GM21825 (cell line): ENCODE measurements around the gene CRNKL1.

Source experiments
- ATAC-seq: cut with Tn5 transposase; IDR thresholded peaks from one replicate; pipeline ENCODE4 v1.9.1; 2021; ENCODE audit warnings: mild to moderate bottlenecking, moderate library complexity; ENCODE audit not compliant: unreplicated experiment

CRNKL1 gene

DNA sequence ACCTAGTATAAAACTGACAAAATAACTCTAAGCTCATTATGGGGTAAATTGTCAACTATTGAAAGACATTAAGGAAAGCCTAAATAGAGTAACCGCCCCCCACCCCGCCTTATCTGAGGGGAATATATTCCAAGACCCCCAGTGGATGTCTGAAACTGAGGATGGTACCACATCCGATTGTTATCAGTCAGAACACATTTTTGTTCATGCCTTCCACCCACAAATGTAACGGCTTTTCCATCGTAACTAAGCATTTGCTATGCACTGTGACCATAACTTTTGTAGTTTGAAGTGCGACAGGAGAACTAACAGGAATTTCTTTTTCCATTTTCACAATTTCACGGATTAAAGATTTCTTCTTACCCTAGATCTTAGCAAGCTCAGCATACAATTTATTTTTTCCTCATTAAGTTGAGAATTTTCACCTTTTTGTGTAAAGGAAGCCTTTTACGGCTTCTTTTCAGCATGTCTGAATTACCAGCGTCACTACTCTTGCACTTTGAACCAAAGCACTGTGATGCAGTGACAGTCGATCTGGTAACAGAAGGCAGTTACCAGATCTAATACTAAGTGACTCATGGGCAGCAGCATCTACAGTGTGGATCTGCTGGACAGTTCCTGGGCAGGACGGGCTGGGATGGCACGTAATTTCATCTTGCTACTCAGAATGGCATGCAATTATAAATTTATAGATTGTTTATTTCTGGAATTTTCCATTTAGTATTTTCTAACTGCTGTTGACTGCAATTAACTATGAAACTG, 11.9 kb upstream of the CRNKL1 start:
- no peak for ATAC-seq

DNA sequence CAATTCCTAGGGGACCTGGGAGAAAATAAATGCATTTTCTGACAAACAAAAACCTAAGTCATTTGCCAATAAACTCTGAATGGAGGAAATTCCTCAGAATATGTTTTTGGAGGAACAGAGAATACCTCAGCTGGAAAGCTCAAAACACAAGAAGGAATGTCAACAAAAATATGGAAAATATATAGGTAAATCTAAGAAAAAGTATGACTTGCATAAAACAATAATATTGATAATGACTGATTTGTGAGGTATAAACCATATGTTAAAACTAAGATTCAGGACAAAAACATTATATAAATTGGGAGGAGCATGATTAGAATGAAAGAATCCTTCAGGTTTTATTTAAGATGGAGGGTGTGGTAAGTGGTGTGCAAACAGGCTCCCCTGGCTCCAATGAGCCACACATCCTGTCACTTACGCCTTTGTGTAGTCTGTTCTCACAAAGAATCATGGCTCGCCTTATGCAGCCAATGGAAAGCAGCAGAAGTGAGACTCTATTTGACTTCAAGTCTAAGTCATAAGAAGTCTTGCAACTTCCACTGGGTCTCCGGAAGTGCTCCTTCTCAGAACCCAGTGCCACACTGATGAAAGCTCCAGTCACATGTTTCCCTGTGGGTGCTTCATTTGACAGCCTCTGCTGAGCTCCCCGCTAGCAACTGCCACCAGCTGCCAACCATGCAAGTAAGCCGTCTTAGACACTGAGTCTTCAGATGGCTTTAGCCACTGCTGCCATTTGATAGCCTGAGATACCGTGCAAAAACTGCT, 8.2 kb upstream of the CRNKL1 start:
- no peak for ATAC-seq

DNA sequence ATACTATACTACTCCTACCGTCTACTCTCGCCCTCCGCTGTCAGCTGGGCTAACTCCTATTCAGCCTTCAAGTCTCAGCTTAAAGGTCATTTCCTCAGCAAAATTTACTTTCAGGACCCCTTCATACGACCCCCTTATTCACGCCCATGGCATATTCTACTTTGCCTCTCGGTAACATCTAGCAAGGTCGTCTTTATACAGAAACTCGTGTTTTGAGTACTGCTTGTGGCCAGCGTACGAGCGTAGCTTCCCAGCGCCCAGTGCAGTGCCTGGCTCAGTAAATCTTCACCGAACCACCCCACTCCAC, 546 bp downstream of the CRNKL1 start:
- peak; percentile 8 for ATAC-seq

DNA sequence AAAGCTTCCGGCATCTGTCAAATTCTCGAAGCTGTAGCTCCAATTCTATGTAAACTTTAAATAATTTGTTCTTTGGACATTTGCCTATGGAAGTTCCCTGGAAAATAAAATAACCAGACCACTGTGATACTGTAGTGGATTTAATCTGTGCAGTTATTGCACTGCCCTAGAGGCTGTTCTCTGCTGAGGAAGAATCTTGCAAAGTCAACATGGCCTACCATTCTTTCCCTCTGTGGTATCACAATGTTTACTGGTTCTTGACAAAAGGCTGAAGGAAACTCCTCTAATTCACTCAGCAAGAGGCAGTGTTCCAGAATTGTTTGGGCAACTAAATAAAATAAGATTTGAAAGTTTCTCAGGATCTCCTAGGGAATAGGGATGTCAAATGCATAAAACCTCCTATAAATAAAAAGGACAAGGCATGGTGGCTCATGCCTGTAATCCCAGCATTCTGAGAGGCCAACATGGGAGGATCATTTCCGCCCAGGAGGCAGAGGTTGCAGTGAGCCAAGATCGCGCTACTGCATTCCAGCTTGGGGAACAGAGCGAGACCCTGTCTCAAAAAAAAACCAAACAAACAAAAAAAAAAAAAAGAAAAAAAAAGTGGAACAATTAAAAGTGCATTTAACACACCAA, 12.4 kb downstream of the CRNKL1 start:
- ATAC-seq: no peak

DNA sequence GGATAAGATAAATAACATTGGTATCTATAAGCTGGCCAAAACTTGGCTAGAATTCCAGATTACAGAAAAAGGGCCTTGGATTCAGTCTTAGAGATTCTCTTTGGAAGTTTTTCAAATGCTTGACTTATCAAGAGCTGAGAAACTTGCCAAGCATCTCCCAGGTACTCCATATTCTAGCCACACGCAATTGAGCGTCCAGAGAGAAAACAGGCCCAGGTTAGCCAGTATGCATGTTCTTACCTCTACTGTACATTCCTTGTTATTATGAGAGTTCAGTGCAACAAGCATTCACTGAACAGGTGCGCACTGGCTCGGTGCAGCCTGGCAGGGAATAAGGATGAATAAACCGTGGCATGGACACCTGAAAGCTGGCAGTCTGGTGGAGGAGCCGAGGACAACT, 13.7 kb downstream of the CRNKL1 start:
- ATAC-seq: no peak

DNA sequence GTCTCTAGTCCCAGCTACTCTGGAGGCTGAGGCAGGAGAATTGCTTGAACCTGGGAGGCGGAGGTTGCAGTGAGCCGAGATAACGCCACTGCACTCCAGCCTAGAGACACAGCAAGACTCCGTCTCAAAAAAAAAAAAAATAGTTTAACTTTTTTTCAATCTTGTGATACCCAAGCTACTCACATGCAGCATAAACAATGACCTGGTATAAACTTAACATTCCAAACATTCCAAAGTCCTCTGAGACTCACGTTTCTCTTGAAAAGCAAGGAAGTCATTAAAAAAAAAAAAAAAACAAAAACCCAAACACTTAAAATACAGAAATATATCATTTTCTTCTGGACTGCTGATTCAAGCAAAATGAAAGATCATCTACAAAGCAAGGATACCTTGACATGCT, 14.3 kb downstream of the CRNKL1 start:
- ATAC-seq: no peak

DNA sequence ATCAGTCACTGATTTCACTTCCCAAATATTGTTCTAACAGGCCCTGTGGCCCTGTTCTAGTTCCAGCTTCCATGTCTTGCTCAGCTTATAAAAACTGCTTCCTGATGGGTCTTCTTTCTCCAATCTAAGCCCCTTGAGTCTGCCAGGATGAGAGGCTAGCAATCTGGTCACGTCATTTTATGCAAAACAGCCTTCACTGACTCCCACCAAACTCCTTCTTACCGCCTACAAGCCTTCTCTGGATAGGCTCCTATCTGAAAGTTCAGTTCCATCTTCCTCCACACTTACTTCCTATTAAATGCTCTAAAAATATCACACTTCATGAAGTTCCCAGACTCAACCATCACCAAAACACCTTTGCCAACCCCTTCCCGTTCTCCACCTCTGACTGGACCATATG, 15.5 kb downstream of the CRNKL1 start:
- ATAC-seq: no peak

DNA sequence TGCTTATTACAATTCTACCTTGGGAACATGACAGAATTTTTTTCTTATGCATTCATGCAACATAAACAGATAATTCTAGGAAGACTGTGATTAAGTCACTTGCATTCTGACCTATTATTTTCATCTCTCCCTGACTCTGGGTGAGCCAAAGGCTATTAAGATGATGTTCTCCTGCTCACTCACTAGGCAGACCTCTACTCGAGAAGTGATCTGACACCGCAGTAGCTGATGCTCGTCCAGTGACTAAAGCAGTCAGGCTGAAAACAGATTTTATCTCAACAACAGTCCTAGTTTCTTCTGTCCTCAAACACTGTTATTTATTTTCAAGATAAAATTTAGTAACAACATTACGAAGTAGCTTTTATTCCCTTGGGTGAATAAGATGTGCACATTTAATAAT, 17.8 kb downstream of the CRNKL1 start:
- ATAC-seq: no peak

DNA sequence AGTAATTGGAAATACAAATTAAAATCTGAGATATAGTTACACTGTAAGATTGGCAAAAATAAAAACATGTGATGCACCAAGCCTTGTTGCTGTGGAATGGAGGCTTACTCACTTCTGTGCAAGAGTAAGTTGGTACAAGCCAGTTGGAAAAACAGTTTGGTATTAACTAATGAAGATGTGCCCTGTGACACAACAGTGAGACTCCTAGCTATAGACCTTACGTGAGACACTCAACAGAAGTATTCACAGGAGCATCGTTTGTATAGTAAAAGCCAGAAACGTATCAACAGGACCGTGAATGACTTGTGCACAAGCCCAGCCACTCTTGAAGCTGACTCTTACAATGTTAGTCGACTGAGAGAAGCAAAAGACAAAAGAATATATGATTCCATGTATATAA, 20.5 kb downstream of the CRNKL1 start:
- no peak for ATAC-seq

DNA sequence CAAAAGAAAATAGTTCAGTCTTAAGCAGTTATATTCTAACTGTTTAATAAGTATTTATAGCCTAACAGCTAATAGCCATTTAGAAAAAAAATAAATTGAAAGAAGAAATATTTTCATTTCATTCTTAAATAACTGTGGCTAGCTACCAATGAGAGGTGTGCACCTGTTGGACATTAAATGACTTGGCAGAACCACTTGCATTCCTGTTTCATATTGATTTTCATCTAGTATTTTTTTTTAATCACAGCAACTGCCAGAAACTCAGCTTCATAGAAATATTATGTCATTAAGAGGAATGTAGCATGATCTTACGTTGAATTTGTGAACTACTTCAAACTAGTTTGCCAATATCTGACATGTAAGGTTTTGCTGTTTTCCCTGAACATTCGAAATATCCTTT, 25.0 kb downstream of the CRNKL1 start:
- no peak for ATAC-seq

DNA sequence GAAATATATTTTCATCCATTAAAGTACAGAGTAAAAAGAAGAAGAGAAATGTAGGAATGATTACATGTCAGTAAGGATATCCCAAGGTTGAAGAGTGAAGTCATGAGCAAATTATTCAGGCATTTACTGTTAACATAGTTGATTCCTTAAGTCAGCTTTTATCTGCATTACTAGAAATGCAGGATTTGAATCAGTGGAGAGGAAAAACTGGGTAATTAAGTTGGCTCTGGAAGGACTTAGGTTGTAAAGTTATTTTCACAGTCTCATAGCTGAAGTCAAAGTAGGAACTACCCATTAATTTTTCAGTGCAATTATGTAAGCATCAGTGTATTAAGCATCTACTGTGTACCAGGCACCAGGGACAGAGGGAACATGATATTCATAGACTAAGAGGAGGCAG, 27.3 kb downstream of the CRNKL1 start:
- ATAC-seq: no peak

DNA sequence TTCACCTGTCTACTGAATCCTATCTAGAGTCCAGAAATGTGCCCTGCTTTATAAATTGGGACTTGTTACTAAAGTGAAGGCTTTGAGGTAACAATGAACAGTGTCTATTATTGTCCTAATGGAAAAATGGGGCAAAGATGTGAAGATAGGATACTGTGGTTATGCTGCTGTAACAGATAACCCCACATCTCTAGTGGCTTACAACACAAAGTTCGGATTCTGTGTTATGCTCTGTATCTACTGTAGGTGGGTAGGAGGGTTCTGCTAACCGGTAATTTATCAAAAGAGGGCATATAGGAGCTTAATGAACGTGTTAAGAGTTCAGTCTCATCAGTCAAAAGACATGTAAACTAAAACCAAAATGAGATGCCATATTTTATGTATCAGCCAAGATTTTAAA, 28.9 kb downstream of the CRNKL1 start:
- ATAC-seq: no peak

DNA sequence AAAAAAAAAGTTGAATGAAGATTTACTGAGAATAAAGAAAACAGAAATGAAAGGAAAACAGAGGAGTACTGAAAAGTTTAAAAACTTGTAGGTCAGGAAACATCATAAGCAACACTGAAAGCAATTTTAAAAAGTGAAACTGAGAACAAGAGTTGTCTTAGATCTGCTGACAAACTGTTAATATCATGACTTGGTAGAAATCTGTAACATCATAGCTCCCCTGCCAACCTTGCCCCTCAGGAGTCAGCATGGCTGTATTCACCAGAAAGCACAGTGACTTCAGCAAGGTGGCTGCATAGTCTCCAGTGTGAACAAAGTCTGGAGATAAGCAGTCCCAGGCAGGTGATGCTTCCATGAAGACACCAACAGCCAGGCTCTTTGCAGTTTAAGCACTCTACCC, 29.8 kb downstream of the CRNKL1 start:
- peak; percentile 65 for ATAC-seq

DNA sequence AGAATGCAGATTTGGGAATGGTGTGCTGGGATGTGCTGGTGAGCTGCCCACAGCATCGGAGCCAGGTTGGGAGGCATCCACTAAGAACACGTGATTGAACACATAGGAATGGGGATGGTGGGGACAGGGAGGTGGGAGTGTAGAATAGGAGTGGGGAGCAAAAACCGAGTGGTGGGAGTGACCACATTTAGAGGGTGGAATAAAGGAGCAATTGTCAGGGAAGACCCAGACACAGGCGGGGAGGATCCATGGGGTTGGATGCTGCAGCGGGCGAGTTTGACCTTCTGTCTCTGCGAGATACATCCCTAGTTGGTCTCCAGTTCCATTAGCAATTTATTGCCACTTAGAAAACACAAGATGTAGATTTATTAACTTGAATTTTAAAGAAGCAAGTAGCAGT, 30.4 kb downstream of the CRNKL1 start:
- ATAC-seq: no peak

DNA sequence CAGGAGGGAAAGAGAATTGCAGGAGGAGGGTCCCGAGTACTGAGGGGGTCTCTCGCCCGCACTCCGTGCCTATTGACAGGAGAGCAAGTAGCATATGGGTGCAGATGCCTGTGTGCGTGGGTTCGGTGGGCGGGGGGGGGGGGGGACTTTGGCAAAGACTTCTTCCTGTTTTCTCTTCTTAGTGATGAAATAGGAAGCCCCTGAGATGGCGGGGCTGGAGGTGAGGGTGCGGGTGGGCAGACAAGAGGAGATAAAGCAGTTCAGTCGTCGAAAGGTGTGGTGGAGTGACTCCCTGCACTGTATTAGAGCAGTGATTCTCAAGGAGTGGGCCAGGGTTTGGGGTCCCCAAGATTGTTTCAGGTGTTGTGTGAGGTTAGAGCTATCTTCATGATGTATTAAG, 31.4 kb downstream of the CRNKL1 start:
- ATAC-seq: no peak

DNA sequence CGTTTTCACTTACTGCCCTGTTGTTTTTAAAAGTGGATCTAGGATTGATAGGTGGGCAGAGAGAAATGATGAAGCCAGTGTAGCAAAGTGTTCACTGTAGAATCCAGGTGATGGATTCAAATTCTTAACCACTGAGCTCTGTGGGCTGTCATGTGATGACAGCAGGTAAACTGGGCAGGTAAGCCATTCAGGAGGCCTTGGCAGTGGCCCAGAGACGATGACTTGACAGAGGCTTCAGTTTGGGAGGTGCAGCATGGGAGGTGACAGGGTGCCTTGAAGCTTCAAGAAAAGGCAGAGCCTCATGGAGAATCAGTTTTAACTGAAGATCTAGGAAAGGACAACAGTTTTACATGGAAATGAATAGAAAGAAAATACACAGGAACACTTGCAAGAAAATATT, 33.1 kb downstream of the CRNKL1 start:
- no peak for ATAC-seq

DNA sequence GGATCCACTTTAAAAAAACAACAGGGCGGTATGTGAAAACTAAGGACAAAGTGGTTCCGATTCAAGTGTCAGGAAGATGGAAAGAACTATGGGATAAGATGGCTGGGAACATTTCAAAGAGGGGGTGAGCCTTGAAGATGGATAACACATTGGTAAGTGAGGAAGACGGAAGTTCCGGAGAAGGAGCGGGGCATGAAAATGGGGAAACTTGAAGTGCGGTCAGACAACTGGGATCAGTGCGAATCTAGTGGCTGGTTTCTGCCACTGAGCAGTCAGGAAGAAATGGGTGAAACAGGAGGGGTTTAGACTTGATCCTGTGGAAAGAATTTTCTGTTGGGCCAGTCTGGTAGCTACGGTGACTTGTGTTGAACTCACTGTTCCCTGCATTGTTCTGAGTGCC, 33.9 kb downstream of the CRNKL1 start:
- no peak for ATAC-seq

DNA sequence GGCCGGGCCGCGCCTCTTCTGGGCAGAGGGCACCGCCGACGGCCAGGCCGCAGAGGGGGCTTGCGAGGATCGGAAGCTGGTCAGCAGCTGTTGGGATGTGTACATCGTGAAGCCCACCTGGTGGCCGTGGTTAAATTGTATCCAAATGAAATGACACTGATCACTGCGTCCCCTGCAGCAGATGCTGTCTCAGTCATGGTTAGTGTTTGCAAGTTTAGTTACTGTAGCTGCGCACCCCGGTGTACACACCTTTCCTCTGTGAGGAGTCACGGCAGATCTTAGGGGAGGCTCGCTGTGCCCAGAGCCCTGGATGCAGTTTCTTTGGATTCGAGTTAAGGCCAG, 34.5 kb downstream of the CRNKL1 start:
- ATAC-seq: no peak

DNA sequence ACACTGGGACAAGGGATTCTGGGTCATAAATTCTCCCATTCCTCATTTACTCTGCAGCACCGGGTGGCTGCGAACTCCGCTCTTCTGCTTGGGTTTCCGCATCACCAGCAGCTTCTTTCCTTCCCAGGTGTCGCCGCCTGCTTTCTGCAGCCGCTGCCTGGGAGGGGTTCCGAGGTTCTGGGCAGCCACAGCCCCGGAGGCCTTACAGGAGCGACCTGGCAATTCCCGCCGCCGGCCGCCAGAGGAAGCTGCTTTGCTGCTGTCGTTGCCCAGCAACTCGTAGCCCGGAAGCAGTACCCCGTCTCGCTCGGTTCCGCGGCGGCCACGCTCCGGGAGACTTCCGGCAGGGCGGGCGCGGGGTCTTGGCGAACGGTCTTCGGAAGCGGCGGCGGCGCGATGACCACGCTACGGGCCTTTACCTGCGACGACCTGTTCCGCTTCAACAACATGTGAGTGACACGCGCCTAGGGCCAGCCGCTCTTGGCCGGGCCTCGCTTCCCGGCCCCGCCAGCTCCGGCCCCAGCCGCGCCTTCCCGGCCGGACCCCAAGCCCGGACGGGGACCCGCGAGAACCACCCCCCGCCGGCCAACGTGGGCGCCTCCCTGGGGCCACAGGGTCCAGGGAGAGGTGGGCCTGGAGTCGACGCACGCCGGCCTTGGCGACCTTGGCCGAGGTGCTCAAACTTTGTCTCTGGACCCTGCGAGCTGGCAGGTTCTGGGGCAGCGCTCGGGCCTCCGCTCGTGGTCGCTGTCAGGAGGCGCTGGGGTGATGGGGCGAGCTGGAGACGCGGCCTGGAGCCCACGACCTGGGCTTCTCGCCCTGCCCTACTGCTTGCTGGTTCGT, 35.0 kb downstream of the CRNKL1 start, which contains the start of gene NAA20:
NAA20 (plus strand) TSS at position 362 of the 843 bp plus-strand sequence; CDS start at position 397, 35 bp downstream.
- ATAC-seq: peak; percentile 99

DNA sequence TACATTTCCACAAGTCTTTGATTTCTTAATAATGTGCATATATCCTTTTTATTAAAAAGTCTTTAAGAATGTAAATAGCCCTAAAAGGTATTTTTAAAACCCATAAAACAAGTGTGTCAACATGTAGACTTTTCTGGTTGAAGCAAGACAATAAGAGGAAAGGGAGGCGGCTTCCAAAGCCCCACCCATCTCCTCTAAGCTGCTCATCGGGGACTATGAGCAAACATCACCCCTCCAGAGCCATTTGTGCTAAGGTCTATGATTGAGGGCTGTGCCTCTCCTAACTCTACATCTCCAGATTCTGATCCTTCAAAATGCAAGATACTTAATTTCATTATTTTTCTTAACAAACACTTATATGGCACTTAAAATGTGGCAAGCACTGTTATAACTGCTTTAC, 37.6 kb downstream of the CRNKL1 start:
- no peak for ATAC-seq

DNA sequence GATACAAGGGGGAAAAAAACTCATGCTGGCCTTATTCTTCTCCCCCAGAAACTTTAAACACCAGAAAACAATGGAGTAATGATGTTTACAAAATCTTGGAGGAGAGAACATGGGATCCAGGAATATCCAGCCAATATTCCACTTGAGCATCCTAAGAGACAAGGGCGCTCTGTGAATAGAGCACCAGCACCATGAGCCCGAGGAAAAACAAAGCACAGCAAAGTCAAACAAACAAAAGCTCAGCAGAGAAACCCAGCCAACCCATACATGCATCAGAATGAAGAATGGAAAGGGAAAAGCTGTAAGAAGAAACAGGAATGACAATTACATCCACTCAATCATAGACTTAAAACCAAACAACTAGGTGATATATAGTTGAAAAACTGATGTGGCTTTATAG, 39.7 kb downstream of the CRNKL1 start:
- ATAC-seq: no peak
